HG03064 (cell line): ENCODE measurements around the gene TSKS.

ENCODE experiments used
- ATAC-seq: cut with Tn5 transposase; IDR thresholded peaks from one replicate; pipeline ENCODE4 v1.9.1; 2021; ENCODE audit warnings: low read depth; ENCODE audit not compliant: unreplicated experiment

Gene TSKS

GRCh38 chr19:49763230-49763629 is at the start of gene TSKS:
Gene TSKS (minus strand): TSS chr19:49763306. CDS start chr19:49763247, 59 bp downstream.
- no peak for ATAC-seq

GRCh38 chr19:49812452-49812996 is 49.4 kb upstream of the TSKS start:
- no peak for ATAC-seq

- ATAC-seq, result no peak
These were observed 48.2 kb upstream of the TSKS start for GRCh38 chr19:49811328-49811727.

GRCh38 chr19:49809941-49810389 is 46.9 kb upstream of the TSKS start:
- ATAC-seq, result no peak

GRCh38 chr19:49809160-49809940 is 46.2 kb upstream of the TSKS start:
- ATAC-seq, result no peak

GRCh38 chr19:49808711-49809159 is 45.6 kb upstream of the TSKS start:
- no peak for ATAC-seq

- no peak for ATAC-seq
These were observed 45.0 kb upstream of the TSKS start for GRCh38 chr19:49807904-49808675.

GRCh38 chr19:49807058-49807903 is 44.2 kb upstream of the TSKS start:
- no peak for ATAC-seq

GRCh38 chr19:49806620-49806959 is 43.5 kb upstream of the TSKS start:
- no peak for ATAC-seq

- no peak for ATAC-seq
These were observed 42.9 kb upstream of the TSKS start for GRCh38 chr19:49805822-49806619.

- ATAC-seq, result no peak
These were observed 40.4 kb upstream of the TSKS start for GRCh38 chr19:49803529-49803856.

GRCh38 chr19:49802836-49803528 is 39.9 kb upstream of the TSKS start:
- ATAC-seq, result no peak

- ATAC-seq, result no peak
These were observed 39.0 kb upstream of the TSKS start for GRCh38 chr19:49801966-49802661.

GRCh38 chr19:49801401-49801888 is 38.3 kb upstream of the TSKS start:
- ATAC-seq, result no peak

- no peak for ATAC-seq
These were observed 37.7 kb upstream of the TSKS start for GRCh38 chr19:49800771-49801170.

GRCh38 chr19:49799798-49800376 is 36.8 kb upstream of the TSKS start:
- no peak for ATAC-seq

GRCh38 chr19:49799271-49799797 is 36.2 kb upstream of the TSKS start:
- no peak for ATAC-seq

- ATAC-seq, result no peak
These were observed 35.5 kb upstream of the TSKS start for GRCh38 chr19:49798574-49798973.
